ENCODE results near the gene NUDT1.

The NUDT1 gene

GRCh38 chr7:2299870-2300512 is 58.0 kb downstream of the NUDT1 start:
- no peak for DNase-seq (ENCODE audit: low read depth)

All from activated T-helper 9 cell treated with anti-CD3 and anti-CD28 coated beads, Interleukin-2, amount 50 U/mL, for 16 hours (primary cell).